ENCODE results near the gene GJA3.
"Not testable (repeated sequence)": the region's sequence is repeated elsewhere in the genome, so short reads cannot be mapped to it uniquely, and the experiment has no call there.

Gene GJA3

GRCh38 chr13:20182231-20182846 lies 21.5 kb upstream of the GJA3 start:
- peak; percentile 79 to 88 (median 85) for DNase-seq

- DNase-seq = no peak
Observed at GRCh38 chr13:20181188-20181587, 20.3 kb upstream of the GJA3 start.

GRCh38 chr13:20178156-20178555 lies 17.3 kb upstream of the GJA3 start:
- no peak for DNase-seq

- DNase-seq = no peak
Observed at GRCh38 chr13:20177049-20177831, 16.4 kb upstream of the GJA3 start.

GRCh38 chr13:20175907-20176652 lies 15.2 kb upstream of the GJA3 start:
- no peak for DNase-seq

- DNase-seq = no peak
Observed at GRCh38 chr13:20175406-20175794, 14.5 kb upstream of the GJA3 start.

GRCh38 chr13:20174656-20175405 lies 14.0 kb upstream of the GJA3 start:
- peak; percentile 96 to 99 (median 99) for DNase-seq

GRCh38 chr13:20173116-20173746 lies 12.4 kb upstream of the GJA3 start:
- peak; percentile 50 to 65 (median 60) for DNase-seq

GRCh38 chr13:20171364-20171763 lies 10.5 kb upstream of the GJA3 start:
- DNase-seq = no peak

- peak; percentile 31 to 60 (median 37) for DNase-seq
Observed at GRCh38 chr13:20170921-20171320, 10.1 kb upstream of the GJA3 start.

GRCh38 chr13:20168396-20168795 lies 7.5 kb upstream of the GJA3 start:
- no peak for DNase-seq

- no peak for DNase-seq
Observed at GRCh38 chr13:20165417-20166257, 4.8 kb upstream of the GJA3 start.

GRCh38 chr13:20161951-20162300 lies 1.1 kb upstream of the GJA3 start:
- DNase-seq = no peak

GRCh38 chr13:20161275-20161950 lies 561 bp upstream of the GJA3 start:
- peak; percentile 38 to 81 (median 62) for DNase-seq

- no peak for DNase-seq
Observed at GRCh38 chr13:20159646-20160305, 1.1 kb downstream of the GJA3 start.

GRCh38 chr13:20157151-20157796 lies 3.6 kb downstream of the GJA3 start:
- DNase-seq = peak; percentile 74 to 76 (median 75)

- DNase-seq = no peak
Observed at GRCh38 chr13:20156702-20157101, 4.2 kb downstream of the GJA3 start.

- not testable (repeated sequence) for DNase-seq
Observed at GRCh38 chr13:20153290-20153689, 7.6 kb downstream of the GJA3 start.

- DNase-seq = no peak
Observed at GRCh38 chr13:20151612-20152011, 9.2 kb downstream of the GJA3 start.

GRCh38 chr13:20151016-20151415 lies 9.8 kb downstream of the GJA3 start:
- DNase-seq = no peak

All from suppressor macrophage treated with lipopolysaccharide for 1 hour (primary cell).